DMS79 treated with DMSO at 0.1 percent for 48 hours (cell line): Measurements from ENCODE around the gene ZNF316.
"Not testable (repeated sequence)": the region's sequence is repeated elsewhere in the genome, so short reads cannot be mapped to it uniquely, and the experiment has no call there.

ENCODE experiments used
- DNase-seq: peaks from one replicate; lab custom pipeline; 2025; lab: John Stamatoyannopoulos, UW

The ZNF316 gene

GRCh38 chr7:6621195-6622133, 15.7 kb upstream of the ZNF316 start:
- no peak for DNase-seq

DNA sequence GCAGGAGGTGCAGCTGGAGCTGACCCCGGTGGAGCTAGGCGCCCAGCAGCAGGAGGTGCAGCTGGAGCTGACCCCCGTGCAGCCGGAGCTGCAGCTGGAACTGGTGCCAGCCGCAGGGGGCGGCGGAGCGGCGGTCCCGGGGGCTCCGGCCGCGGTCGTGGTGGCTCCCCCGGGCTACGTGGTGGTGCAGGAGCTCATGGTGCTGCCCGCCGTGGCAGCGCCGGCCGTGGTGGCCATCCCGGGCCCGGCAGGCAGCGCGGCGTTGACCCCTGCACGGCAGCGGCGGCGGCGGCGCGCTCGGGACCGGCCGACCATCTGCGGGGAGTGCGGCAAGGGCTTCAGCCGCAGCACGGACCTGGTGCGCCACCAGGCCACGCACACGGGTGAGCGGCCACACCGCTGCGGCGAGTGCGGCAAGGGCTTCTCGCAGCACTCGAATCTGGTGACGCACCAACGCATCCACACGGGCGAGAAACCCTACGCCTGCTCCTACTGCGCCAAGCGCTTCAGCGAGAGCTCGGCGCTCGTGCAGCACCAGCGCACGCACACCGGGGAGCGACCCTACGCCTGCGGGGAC, 14.9 kb upstream of the ZNF316 start:
- DNase-seq: no peak

- DNase-seq: no peak
Measured at GRCh38 chr7:6623589-6624245, 13.4 kb upstream of the ZNF316 start.

DNA sequence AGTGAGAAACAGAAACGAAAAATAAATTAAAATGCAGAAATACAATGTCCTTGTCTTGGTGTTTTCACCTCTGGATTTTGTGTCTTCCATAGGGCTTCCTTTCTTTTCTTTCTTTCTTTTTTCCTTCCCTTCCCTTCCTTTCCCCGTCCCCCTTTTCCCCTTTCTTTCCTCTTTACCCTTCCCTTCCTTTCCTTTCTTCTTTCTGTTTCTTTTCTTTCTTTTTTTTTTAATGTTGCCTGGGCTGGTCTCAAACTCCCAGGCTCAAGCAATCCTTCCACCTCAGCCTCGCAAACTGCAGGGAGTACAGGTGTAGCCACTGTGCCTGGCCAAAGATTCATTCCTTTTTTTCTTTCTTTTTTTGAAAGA, 12.9 kb upstream of the ZNF316 start:
- DNase-seq: no peak

- DNase-seq: peak; percentile 62
Measured at GRCh38 chr7:6628045-6628444, 9.1 kb upstream of the ZNF316 start.

- peak; percentile 9 for DNase-seq
Measured at GRCh38 chr7:6630007-6630849, 6.9 kb upstream of the ZNF316 start.

GRCh38 chr7:6631605-6632004, 5.5 kb upstream of the ZNF316 start:
- no peak for DNase-seq

DNA sequence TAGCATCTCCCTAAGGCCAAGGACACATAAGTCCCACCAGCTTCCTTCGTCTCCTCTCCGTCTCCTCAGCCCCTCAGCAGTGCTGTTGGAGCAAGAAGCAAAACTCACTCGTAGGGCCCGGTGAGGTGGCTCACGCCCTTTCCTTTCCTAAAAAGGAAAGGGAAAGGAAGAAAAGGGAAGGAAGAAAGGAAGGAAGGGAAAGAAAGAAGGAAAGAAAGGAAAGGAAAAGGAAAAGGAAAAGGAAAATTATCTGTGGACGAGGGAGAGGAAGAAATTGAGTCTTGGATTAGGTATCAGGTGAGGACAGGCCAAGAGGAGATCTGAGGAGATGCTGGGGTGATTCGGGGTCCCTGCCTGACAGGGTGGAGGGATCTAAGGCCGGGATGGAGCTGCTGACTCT, 3.1 kb upstream of the ZNF316 start:
- DNase-seq: no peak

DNA sequence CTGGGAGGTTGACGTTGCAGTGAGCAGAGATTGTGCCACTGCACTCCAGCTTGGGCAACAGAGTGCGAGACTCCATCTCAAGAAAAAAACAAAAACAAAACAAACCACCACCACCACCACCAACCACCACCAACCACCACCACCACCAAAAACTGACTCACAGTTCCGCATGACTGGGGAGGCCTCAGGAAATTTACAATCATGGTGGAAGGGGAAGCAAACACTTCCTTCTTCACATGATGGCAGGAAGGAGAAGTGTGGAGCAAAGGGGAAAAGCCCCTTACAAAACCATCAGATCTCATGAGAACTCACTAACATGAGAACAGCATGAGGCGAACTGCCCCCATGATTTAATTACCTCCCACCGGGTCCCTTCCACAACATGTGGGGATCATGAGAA, 2.1 kb upstream of the ZNF316 start:
- not testable (repeated sequence) for DNase-seq

DNA sequence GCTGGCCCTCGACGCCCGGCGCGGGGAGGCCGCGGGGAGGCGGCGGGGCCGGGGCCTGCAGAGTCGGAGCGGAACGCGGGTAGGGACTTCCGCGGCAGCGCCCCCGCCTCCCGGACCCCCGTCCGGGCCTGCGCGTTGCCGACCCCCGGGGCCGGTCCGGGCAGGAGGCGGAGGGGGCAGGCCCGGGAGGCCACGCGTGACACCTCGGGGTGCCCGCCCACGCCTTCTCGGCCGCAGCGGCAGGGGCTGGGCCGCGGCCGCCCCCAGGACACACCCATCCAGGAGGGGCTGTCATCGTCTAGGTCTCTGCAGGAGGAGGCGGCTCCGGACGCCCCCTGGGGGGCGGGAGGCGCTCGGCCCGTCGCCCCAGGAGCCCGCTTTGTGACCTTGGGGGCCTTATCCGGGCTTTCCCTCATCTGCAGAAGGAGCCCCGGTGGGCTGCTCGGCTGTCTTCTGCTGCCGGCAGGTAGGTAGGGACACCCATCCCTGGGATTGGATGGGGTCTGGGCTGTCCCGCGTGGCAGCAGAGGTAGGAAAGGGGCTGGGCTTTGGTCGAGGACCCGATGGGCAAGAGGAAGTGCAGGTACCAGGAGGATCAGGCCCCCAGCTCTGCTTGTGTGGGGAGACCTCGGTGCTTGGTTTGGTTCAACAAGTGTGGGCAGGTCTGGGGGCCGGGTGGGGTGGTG, 569 bp downstream of the ZNF316 start:
- DNase-seq: no peak

- DNase-seq: no peak
Measured at GRCh38 chr7:6639032-6639431, 1.9 kb downstream of the ZNF316 start.

DNA sequence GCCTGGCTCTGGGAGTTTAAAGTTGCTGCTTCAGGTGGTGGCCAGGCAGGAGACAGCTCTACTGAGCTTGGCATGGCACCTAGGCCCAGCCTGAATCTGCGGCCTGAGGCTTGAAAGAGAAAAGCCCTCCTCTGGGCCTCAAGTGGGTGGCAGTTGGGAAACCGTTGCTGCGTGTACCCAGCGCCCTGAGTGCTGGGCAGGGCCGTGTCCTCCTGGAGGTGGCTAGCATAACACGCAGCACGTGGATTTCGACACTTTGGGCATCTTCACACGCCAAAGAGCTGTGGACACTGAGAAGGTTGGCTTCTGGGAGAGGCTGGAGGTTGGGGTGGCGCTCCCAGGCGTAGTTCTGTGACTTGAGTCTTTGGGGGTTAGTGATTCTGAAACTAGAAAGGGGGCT, 2.5 kb downstream of the ZNF316 start:
- no peak for DNase-seq

DNA sequence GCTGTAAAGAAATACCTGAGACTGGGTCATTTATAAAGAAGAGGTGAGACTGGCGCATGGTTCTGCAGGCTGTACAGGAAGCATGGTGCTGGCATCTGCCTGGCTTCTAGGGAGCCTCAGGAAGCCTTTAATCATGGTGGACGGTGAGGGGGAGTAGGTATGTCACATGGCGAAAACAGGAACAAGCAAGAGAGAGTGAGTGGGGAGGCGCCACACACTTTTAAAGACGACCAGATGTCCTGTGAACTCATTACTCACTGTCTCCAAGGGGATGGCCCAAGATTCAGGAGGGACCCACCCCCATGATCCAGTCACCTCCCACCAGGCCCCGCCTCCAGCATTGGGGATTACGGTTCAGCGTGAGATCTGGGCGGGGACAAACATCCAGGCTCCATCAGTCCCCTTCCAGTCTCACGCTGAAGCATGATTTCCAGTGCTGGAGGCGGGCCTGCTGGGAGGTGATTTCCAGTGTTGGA, 3.2 kb downstream of the ZNF316 start:
- no peak for DNase-seq

DNA sequence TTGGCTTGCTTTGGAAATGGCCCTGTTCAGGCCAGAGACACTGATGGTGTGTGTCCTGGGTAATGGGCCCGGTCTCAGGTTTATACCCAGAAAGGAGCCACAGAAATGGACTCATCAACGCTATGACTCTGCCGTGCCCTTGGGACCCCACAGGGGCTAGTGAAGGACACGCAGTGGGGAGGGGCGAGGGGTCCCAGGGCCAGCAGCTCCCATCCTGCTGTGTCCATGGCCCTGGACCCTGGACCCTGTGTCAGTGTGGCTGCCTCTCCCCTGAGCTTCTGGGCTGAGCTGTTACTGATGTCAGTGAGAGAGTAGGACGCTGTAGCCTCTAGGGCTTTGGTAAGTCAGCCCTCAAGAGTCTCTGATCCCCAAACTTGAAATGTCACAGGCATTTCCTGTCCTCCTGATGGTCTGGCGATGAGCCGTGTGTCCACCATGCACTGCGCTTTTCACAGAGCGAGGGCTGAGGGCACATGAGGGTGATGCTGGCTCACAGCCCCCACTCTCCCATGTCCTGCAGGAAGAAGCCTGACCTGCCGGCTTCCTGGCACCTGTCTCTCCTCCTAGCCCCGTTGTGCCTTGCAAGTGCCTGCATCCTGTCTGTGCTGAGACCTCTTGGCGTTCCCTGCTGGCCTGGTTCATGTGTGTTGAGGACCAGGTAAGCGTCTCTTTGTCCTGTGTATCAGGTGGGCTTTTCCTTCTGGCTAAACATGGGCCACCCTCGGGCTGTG, 4.4 kb downstream of the ZNF316 start:
- no peak for DNase-seq

GRCh38 chr7:6642239-6642839, 5.2 kb downstream of the ZNF316 start:
- DNase-seq: no peak

DNA sequence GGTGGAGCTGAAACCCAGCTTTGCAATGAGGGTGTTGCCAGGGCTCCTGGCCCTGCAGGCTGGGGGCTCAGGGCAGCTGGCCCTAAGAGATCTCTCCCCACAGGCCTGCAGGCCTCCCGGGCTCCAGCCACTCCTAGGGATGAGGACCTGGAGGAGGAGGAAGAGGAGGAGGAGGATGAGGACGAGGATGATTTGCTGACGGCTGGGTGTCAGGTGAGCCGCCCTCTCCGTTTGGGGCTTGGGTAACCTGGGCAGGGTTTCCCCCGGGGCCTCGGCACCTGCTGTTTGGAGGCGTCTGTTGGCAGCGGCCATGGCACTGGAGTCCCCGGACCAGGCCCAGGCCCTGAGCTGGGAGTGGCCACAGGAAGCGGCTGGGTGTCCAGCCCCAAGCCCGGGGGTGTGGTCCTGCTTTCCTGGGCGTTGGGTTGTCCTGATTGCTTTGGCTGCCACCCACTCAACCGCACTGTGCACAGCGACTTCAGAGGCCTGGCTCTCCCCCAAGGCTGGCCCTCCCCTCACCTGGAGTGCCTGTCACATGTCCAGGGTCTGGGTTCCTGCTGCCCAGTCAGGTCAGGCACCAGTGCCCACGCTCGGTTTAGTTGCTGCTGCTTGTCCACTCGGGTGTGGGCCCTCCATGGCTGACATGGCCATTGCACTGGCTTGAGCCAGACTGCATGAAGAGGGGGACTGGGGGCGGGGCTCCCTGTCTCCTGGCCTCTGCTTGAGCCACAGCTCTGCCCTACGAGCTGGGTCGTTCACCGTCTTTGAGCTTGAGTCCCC, 5.9 kb downstream of the ZNF316 start:
- DNase-seq: no peak

GRCh38 chr7:6643915-6644625, 7.0 kb downstream of the ZNF316 start:
- no peak for DNase-seq

DNA sequence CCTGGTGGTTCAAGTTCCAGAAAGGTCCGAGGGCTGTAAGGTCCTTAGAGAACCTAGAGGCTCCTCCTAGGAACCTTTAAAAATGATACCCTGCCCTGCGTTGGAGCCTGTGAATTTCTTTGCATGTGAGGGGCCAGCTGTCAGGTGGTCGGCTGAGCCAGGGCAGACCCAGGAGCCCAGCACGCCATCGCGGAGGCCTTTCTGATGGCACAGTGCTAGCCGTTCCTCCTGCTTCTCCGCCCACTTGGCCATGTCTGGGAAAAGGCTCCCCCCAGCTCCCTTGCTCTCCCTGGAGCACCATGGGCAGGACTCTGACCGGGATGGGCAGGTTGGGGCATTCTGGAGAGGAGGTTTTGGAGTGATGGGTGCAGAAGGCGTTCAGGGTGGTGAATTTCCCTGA, 7.6 kb downstream of the ZNF316 start:
- no peak for DNase-seq

GRCh38 chr7:6646465-6646864, 9.3 kb downstream of the ZNF316 start:
- no peak for DNase-seq
